HG02870 (cell line): ENCODE measurements around the gene NAT14.

Experiments
- ATAC-seq: cut with Tn5 transposase; IDR thresholded peaks from one replicate; pipeline ENCODE4 v1.9.1; 2021; ENCODE audit warnings: mild to moderate bottlenecking, moderate library complexity; ENCODE audit not compliant: unreplicated experiment

The NAT14 gene

GRCh38 chr19:55498246-55498840 lies 13.4 kb downstream of the NAT14 start:
- no peak for ATAC-seq

DNA sequence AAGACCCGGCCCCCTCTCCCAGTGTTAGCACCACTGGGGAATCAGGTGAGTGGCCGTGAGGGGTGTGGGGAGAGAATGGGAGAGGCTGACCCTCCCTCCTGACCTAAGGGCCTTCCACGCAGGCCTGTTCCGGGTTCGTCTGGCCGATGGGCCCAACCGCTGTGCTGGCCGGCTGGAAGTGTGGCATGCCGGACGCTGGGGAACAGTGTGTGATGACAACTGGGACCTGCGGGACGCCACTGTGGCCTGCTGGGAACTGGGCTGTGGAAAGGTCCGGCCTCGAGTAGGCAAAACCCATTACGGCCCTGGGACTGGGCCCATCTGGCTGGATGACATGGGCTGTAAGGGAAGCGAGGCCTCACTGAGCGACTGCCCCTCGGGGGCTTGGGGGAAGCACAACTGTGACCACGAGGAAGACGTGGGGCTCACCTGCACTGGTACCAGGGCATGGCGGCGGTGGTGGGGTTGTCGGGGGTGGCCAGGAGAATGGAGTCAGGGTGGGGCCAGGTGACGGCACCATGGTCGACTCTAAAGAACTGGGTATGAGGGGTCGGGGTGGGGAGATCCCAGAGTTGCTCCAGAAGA lies 15.5 kb downstream of the NAT14 start:
- ATAC-seq = no peak

DNA sequence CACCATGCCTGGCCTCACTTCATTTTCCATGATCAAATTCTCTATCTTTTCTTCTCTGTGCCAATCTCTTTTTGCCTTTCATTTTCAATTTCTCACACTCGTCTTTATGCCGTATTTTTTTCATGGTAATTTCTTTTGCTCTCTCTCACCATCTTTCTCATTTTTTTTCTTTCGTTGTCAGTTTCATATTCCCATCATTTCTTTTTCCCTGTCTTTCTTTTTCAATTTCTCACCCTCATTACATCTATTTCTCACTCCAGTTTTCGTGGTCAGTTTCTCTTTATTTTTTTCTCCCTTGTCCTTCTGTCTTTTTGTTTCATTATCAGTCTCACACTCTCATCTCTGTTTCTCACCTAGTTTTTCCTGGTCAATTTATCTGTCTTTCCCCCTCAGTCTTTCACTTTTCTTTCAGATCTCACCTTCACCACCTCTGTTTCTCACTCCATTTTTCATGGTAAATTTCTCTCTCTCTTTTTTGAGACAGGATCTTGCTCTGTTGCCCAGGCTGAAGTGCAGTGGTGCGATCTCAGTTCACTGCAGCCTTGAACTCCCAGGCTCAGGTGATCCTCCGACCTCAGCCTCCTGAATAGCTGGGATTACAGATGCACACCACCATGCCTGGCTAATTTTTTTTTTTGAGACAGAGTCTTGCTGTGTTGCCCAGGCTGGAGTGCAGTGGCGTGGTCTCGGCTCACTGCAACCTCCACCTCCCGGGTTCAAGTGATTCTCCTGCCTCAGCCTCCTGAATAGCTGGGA lies 17.4 kb downstream of the NAT14 start:
- no peak for ATAC-seq

DNA sequence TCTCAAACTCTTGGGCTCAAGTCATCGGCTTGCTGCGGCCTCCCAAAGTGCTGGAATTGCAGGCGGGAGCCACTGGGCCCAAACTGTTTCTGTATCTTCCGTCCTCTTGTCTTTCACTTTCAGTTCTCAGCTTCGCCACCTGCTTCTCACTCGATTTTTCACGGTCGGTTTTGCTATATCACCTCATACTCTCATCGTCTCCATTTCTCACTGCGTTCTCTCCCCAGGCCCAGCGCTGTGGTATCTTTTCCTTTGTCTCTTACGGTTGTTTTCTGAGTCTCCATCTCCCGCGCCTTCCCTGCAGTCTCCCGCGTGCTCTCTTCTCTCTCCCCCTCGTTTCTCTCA lies 18.1 kb downstream of the NAT14 start:
- ATAC-seq = no peak

DNA sequence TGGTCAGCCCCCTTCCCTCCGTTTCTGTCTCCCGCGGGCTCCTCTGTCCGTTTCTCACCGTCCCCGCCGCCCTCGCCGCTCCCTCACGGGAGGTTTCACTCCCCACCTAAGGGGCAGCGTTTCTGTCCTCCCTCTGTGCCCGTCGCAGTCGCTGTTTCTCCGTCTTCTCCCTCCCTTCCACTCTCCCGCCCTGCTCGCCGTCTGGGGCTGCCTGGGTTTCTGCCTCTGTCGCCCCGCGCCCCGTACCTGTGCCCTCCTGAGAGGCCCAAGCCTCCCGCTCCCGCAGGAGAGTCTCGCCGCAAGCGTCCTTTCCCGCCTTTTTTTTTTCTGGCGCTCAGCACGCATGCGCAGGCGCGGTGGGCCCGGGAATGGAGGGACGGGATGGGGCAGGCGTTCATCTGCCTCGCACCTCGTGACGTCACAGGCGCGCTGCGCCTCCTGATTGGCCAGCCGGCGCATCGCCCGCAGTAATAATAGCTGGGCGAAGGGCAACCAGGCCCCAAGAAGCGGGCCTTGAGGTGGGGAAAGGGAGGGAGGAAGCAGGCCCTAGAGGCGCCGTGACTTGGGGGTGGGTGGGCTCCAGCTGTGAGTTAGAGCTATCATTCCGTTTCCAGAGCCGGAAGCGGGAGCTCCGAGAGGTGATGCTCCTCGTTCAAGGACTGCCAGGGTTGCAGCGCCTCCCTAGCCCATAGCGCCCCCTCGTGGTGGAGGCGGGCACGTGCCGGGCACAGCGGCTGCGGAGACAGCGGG lies 18.7 kb downstream of the NAT14 start:
- ATAC-seq = peak; percentile 94

DNA sequence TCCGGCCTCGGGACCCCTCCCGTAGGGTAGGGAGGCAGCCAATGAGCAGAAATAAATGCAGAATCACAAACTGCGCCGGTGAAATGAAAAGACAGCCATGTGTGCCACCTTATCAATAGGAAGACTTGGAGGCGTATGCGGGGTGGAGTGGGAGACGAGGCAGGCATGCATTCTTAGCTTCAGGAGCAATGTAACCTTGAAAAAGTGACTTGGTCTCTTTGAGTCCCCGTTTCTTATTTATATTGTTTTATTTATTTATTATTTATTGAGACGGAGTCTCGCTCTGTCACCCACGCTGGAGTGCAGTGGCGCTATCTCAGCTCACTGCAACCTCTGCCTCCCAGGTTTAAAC lies 19.2 kb downstream of the NAT14 start:
- ATAC-seq = no peak

GRCh38 chr19:55504981-55505380 lies 20.0 kb downstream of the NAT14 start:
- ATAC-seq = no peak

GRCh38 chr19:55508120-55508519 lies 23.1 kb downstream of the NAT14 start:
- ATAC-seq = no peak

- peak; percentile 99 for ATAC-seq
These were observed 32.1 kb downstream of the NAT14 start for GRCh38 chr19:55516878-55517620.

DNA sequence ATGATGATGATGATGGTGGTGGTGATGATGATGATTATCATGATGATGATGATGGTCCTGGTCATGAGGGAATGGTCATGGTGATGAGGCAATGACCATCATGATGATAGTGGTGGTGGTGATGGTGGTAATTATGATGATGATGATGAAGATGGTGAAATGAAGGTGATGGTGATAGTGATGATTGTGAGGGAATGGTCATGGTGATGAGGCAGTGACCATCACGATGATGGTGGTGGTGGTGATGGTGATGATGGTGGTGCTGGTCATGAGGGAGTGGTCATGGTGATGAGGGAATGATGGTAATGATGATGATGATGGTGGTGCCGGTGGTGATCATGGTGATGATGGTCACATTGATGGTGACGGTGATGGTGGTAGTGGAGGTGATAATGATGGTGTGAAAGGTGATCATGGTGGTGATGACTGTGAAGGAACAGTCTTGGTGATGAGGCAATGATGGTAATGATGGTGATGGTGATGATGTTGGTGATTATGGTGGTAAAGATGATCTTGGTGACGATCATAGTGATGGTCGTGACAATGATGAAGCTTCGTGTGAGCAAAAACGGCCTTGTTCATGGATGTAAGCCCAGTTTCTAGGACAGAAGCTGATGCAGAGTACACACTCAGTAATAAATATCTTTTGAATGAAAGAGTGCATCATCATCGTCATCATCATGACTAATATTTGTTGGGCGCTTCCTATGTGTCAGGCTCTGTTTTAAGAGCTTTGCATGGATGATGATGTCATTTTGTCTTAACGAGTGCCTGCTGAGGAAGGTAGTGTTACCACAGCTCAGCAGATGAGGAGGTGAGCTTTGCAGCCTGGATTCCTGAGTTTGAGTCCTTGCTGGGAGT lies 34.7 kb downstream of the NAT14 start:
- ATAC-seq = no peak

DNA sequence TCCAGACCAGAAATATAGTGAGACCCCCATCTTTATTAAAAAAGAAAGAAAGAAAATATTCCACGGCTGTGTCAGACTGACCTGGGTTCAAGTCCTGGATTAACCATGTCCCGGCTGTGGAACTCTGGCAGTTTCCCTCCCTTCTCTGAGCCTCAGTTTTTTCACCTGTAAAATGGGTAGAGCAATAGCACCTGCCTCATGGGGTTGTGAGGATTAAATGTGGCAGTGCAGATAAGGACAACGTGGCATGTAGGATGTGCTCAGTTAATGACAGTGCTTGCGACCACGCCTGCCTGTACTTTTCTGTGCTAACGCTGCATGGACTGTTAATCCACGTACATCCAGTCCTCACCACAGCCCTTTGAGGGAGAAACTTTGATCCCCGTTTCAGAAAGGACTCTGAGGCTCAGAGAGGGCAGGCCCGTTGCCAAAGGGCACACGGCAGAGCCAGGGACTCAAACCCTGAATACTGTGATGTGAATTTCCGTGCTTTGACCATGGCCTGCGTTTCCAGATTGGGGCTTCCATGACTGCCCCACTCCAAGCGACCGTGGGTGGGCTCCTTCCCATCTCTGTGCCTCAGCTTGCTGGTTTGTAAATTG lies 35.8 kb downstream of the NAT14 start:
- ATAC-seq = no peak

DNA sequence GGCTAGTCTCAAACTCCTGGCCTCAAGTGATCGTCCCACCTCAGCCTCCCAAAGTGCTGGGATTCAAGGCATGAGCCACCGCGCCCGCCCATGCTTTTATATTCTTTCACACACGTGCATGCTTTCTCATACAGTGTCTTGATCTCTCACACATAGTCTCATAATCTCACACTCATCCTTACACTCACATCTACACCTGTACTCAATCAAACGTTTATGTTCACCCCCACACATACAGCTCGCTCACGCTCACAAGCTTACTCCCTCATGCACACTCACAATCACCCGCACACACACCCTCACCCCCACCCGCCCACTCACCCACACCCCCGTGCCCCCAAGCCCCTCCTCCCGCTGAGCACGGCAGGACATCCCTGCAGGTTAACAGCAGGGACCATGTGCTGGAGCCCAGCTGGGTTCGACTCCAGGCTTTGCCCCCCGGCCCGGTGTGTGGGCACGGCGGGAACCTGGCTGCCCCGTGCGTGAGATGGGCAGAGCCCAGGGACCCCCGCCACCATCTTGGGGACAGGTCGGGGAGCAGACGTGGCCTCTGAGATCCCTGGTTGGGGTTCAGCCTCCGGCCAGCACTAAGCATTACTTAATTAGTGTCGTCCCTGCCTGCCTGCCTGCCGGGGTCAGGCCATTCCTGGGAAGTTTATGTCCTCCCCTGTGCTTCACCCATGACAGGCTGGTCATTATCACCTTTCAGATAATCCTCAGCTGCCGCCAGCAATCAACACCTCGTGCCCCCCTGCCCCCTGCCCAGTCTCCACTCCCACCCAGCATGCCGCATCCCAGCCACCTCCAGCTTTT lies 40.5 kb downstream of the NAT14 start:
- ATAC-seq = no peak

DNA sequence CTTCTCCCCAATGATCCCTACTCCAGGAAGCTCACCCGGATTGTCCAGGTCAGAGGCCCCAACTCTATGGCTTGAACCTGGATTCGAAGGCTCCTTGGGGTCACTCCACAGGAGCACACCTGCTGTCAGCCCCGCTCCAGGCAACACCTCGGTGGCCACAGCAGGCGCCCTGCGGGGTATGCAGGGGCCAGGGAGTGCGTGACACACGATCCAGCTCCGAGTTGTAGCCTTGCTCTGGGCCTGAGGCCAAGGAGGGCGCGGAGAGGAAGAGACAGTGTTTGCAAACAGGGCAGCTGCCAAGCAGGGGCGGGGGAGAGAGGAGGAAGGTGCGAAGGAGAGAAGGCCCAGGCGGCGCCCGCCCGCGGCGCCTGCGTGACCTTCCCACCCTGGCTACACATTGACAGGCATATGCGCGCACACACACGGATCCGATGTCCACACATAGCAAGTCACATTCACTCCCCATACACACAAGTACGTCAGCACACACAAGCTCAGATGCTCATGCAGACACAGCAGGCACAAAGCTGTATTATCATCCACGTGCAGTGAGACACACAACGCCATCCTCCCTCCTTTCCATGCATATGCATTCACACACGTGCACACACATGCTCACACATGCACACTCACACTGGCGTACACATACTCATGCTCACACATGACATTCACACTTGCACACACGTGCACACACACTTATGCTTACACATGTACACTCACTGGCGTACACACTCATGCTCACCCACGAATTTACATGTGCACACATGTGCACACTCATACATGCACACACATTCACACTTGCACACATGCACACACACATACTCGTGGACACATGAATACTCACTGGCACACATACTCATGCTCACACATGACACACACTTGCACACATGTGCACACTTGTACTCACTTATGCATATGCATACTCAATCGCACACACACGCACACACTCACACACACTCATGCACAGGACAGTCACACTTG lies 41.5 kb downstream of the NAT14 start:
- no peak for ATAC-seq

GRCh38 chr19:55527197-55528029 lies 42.4 kb downstream of the NAT14 start:
- ATAC-seq = no peak

- no peak for ATAC-seq
These were observed 43.2 kb downstream of the NAT14 start for GRCh38 chr19:55528030-55528803.

DNA sequence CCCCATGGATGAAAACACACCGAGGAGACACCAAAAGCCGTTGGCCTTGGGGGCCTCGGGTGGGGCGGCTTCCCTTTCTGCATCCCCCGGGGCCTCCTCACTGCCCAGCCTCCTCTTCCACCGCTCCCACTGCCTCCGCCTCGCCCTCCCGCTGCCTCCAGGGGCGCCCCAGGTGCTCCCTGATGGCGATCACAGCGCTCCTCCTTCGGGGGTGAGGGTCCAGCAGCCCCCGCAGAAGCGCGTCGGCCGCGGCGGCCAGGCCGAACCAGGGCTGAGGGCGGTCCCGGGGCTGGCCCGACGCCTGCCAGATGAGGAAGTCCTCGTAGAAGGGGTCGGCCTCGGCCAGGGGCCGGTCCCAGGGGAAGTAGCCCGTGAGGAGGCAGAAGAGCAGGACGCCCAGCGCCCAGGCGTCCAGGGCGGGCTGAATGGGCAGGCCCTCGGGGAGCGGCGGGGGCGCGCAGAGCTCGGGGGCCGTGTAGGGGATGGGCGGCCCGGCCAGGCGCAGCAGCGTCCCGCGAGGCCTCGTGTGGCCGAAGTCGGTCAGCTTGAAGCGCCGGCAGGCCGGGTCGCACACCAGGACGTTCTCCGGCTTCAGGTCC lies 44.7 kb downstream of the NAT14 start:
- no peak for ATAC-seq
